Panc1 (cell line): Measurements from ENCODE around the gene FRMD1. TPM values are rescaled to one million over a fixed set of nuclear protein-coding genes. Genes with fewer than 3 reads are reported as not detected.

Experiments
- ATAC-seq: fragments of 200-7000 bp; cut with Tn5 transposase; 2 replicates; pipeline ENCODE4 v1.9.1; 2020; ENCODE audit warnings: mild to moderate bottlenecking, moderate library complexity
- BruUV-seq: library from RNA; stranded (reverse); fragments of 400-500 nt; replicated peaks from 2 replicates; lab custom pipeline; 2021; lab: Mats Ljungman, UMichigan
- CTCF ChIA-PET: fragments of 300-600 bp; sonication (Branson Sonifier 250); formaldehyde crosslinking; loops from one replicate; lab custom pipeline; 2022; ENCODE audit warnings: antibody characterized with exemption; lab: Charles Lee
- POLR2A ChIA-PET: fragments of 300-600 bp; sonication (Branson Sonifier 250); formaldehyde crosslinking; loops from one replicate; lab custom pipeline; 2022; ENCODE audit warnings: antibody characterized with exemption; lab: Charles Lee
- DNase-seq: peaks from one replicate; pipeline ENCODE4 v3.0.0-alpha.2; 2010; ENCODE audit warnings: low read depth, low spot score
- H3K27ac ChIP-seq: 2 replicates; pipeline ENCODE4 v1.5.1; 2011; ENCODE audit warnings: mild to moderate bottlenecking, low read length, inconsistent platforms
- H3K27me3 ChIP-seq: fragments of 200-500 bp; sonication (Bioruptor generic); 2 replicates; pipeline ENCODE4 v1.6.0; 2014; ENCODE audit warnings: low read length, inconsistent platforms; ENCODE audit not compliant: control insufficient read depth, insufficient read depth
- H3K36me3 ChIP-seq: fragments of 200-500 bp; sonication (Bioruptor generic); 2 replicates; pipeline ENCODE4 v1.5.1; 2014; ENCODE audit warnings: inconsistent platforms, mild to moderate bottlenecking, low read length, moderate library complexity; ENCODE audit not compliant: control insufficient read depth, insufficient read depth
- H3K4me1 ChIP-seq: 2 replicates; pipeline ENCODE4 v1.5.1; 2011; ENCODE audit warnings: inconsistent platforms, mild to moderate bottlenecking, low read length, moderate library complexity; ENCODE audit not compliant: control insufficient read depth, insufficient read depth
- H3K4me3 ChIP-seq, 2 experiments: 2 replicates each; pipeline ENCODE4 v1.5.1; 2011 to 2012; ENCODE audit warnings: low read depth in 2 of 2, low read length in 2 of 2, mild to moderate bottlenecking in 2 of 2, inconsistent platforms in 1 of 2, moderate library complexity in 1 of 2
- H3K9me3 ChIP-seq: fragments of 200-500 bp; sonication (Bioruptor generic); 2 replicates; pipeline ENCODE4 v1.5.1; 2014; ENCODE audit warnings: low read depth, mild to moderate bottlenecking, inconsistent platforms, low read length, moderate library complexity; ENCODE audit not compliant: control insufficient read depth, insufficient read depth
- CTCF ChIP-seq: fragments of 450-650 bp; IDR thresholded peaks from 2 replicates; pipeline ENCODE4 v1.5.1; 2017; ENCODE audit warnings: mild to moderate bottlenecking
- POLR2AphosphoS5 ChIP-seq: IDR thresholded peaks from 2 replicates; pipeline ENCODE4 v1.6.1; 2012; ENCODE audit warnings: mild to moderate bottlenecking, low read depth, low read length, moderate library complexity
- SIN3A ChIP-seq: IDR thresholded peaks from 2 replicates; pipeline ENCODE4 v1.6.1; 2012; ENCODE audit warnings: low read depth, mild to moderate bottlenecking, low read length, moderate library complexity, borderline replicate concordance; ENCODE audit not compliant: insufficient read depth
- TCF7L2 ChIP-seq: IDR thresholded peaks from 2 replicates; pipeline ENCODE4 v1.6.1; 2011; ENCODE audit warnings: mild to moderate bottlenecking, low read depth, low read length, inconsistent platforms
- in situ Hi-C: cut with HindIII; loops from 2 replicates; pipeline ENCODE4 v1.10.0; 2016; ENCODE audit warnings: low sequenced_read_pairs, low pct_unique_long_range_greater_than_20kb
- intact Hi-C: fragments of 100-400 bp; cut with micrococcal nuclease; formaldehyde crosslinking; loops from one replicate; pipeline ENCODE4 v1.10.0; 2022; ENCODE audit not compliant: unreplicated experiment
- total RNA-seq: library from RNA; stranded (reverse); gene quantifications from one replicate; pipeline ENCODE4 v1.2.1, GENCODE V29; 2021; ENCODE audit not compliant: unreplicated experiment
- TF ChIP-seq, protein P1 (sequence below), 2 experiments: IDR thresholded peaks; 2 replicates each; pipeline ENCODE4 v1.6.1; 2011 to 2012; ENCODE audit warnings: low read depth in 2 of 2, control low read depth in 1 of 2, low read length in 1 of 2, mild to moderate bottlenecking in 1 of 2, moderate library complexity in 1 of 2; ENCODE audit not compliant: insufficient read depth in 1 of 2

Gene FRMD1
- total RNA-seq, 1 experiment from 2014 or later = 0.15 TPM

DNA sequence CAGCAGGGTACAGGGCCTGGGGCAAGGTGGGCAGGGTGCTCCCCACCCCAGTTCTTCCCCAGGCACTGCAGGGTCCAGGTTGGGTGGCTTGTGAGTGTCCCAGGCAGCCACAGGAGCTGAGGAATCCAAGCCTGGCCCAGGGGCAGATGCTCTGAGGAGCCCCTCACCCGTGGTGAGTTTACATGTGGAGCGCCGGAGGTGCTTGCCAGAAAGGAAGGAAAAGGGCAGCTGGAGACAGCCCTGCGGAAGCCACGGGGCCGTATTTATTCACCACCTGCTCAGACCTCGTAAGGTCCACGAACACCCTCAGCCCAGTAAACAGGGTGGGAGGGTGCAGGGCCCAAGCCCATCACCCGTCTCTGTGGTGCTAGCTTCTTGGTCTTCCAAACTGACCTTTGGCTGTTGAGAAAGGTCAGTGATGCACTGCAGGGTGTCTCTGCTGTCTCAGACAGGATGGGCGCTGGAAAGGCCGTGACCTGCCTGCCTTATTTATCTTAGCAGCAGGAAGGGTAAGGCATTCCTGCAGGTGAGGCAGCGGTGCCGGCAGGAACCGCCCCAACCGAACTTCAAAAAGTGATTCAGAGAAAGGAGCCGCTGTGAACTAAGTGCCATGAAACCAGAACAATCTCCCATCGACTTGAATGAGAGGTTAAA lies 4.0 kb upstream of the FRMD1 start:
- in situ Hi-C loops (no loop called here), intact Hi-C loops (no loop called here)
- TF ChIP-seq TCF7L2 (no peak), CTCF (no peak), SIN3A (no peak), POLR2AphosphoS5 (no peak)
- TF ChIP-seq, protein P1, sequence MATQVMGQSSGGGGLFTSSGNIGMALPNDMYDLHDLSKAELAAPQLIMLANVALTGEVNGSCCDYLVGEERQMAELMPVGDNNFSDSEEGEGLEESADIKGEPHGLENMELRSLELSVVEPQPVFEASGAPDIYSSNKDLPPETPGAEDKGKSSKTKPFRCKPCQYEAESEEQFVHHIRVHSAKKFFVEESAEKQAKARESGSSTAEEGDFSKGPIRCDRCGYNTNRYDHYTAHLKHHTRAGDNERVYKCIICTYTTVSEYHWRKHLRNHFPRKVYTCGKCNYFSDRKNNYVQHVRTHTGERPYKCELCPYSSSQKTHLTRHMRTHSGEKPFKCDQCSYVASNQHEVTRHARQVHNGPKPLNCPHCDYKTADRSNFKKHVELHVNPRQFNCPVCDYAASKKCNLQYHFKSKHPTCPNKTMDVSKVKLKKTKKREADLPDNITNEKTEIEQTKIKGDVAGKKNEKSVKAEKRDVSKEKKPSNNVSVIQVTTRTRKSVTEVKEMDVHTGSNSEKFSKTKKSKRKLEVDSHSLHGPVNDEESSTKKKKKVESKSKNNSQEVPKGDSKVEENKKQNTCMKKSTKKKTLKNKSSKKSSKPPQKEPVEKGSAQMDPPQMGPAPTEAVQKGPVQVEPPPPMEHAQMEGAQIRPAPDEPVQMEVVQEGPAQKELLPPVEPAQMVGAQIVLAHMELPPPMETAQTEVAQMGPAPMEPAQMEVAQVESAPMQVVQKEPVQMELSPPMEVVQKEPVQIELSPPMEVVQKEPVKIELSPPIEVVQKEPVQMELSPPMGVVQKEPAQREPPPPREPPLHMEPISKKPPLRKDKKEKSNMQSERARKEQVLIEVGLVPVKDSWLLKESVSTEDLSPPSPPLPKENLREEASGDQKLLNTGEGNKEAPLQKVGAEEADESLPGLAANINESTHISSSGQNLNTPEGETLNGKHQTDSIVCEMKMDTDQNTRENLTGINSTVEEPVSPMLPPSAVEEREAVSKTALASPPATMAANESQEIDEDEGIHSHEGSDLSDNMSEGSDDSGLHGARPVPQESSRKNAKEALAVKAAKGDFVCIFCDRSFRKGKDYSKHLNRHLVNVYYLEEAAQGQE (IDR thresholded peaks at IDR 0.05; ENCODE audit: insufficient read depth in 1 of 2, low read depth in 2 of 2, low read length in 1 of 2) = no peak
- CTCF ChIA-PET = no interaction called here
- H3K4me1 ChIP-seq = peaks cover 15% of the 10 kb centered on the region
- no TSS peak for BruUV-seq
- H3K4me3 ChIP-seq = no peak overlapping the region
- no peaks in the 10 kb centered on the region for H3K27me3 ChIP-seq
- no peak for ATAC-seq
- no peaks in the 10 kb centered on the region for H3K9me3 ChIP-seq
- no peak overlapping the region for H3K27ac ChIP-seq
- no peaks in the 10 kb centered on the region for H3K36me3 ChIP-seq
- POLR2A ChIA-PET = no interaction called here
- DNase-seq = no peak

DNA sequence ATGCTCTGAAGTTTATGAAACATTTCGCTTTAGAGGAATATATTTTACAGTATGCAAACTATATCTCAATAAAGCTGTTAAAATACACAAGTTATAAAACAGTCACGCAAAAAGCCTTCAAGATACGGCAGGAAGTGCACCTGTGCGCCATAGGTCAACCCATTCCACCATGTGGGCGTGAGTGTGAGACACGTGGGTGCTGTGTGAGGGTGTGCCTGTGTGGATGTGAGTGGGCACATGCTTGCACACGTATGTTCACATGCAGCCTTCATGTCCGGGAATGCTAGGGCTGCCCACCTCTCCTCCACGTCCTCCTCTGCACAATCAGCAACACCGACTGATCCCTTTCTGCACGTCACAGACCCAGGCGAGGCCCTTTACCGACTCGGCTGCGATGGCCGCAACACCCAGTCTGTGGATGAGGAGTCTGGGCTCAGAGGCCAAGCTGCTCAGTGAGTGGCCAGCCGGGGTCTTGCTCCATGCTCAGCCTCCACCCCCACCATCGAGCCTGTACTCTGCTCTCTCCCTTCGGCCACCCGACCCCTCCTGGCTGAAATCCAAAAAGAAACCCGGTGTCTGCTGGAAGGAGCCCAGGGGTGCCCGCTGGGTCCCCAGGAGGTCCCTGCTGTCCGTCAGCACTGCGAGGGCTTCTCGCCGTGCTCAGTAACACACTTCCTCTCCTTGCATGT lies 3.0 kb upstream of the FRMD1 start:
- no peaks in the 10 kb centered on the region for H3K27me3 ChIP-seq
- H3K36me3 ChIP-seq = no peaks in the 10 kb centered on the region
- TF ChIP-seq, protein P1 (IDR thresholded peaks at IDR 0.05; ENCODE audit: insufficient read depth in 1 of 2, low read depth in 2 of 2, low read length in 1 of 2) = no peak
- TF ChIP-seq POLR2AphosphoS5 = no peak
- TF ChIP-seq TCF7L2 = no peak
- no peak for TF ChIP-seq CTCF
- no peak for TF ChIP-seq SIN3A
- H3K9me3 ChIP-seq = no peaks in the 10 kb centered on the region
- H3K4me1 ChIP-seq = peaks cover 13% of the 10 kb centered on the region
- no peak overlapping the region for H3K4me3 ChIP-seq
- ATAC-seq = no peak
- DNase-seq = no peak
- POLR2A ChIA-PET = no interaction called here
- BruUV-seq = no TSS peak
- intact Hi-C loops = no loop called here
- in situ Hi-C loops = no loop called here
- H3K27ac ChIP-seq = no peak overlapping the region
- CTCF ChIA-PET = no interaction called here
